Aorta (tissue), 5 donors: ENCODE results near the gene AMZ1. TPM values are rescaled to one million over a fixed set of nuclear protein-coding genes. Genes with fewer than 3 reads are reported as not detected.

ENCODE experiments used
- ATAC-seq: fragments of 200-7000 bp; cut with Tn5 transposase; one replicate; pipeline ENCODE4 v1.9.1; 2022; ENCODE audit warnings: moderate library complexity; ENCODE audit not compliant: low FRiP score
- DNase-seq, 2 donors: peaks; one replicate each; pipeline ENCODE4 v3.0.0-alpha.2; 2020
- H3K27ac ChIP-seq, 2 donors: one replicate each; pipeline ENCODE4 v1.5.1; 2013; ENCODE audit warnings: low read length in 2 of 2, mild to moderate bottlenecking in 2 of 2, moderate library complexity in 2 of 2, control low read depth in 1 of 2, inconsistent platforms in 1 of 2, low read depth in 1 of 2
- H3K27me3 ChIP-seq, 2 donors: one replicate each; pipeline ENCODE4 v1.6.1; 2013; ENCODE audit warnings: control low read depth in 1 of 2, low read length in 1 of 2, mild to moderate bottlenecking in 1 of 2, moderate library complexity in 1 of 2; ENCODE audit not compliant: insufficient read depth in 2 of 2, control insufficient read depth in 1 of 2
- H3K36me3 ChIP-seq, 2 donors: one replicate each; pipeline ENCODE4 v1.6.1; 2013; ENCODE audit warnings: control low read depth in 1 of 2, low read length in 1 of 2, mild to moderate bottlenecking in 1 of 2; ENCODE audit not compliant: insufficient read depth in 2 of 2, control insufficient read depth in 1 of 2
- H3K4me1 ChIP-seq, 2 donors: one replicate each; pipeline ENCODE4 v1.6.1; 2013; ENCODE audit warnings: low read length in 2 of 2, control low read depth in 1 of 2, mild to moderate bottlenecking in 1 of 2, moderate library complexity in 1 of 2; ENCODE audit not compliant: insufficient read depth in 2 of 2, control insufficient read depth in 1 of 2
- H3K4me3 ChIP-seq, 2 donors: one replicate each; pipeline ENCODE4 v1.5.1; 2013; ENCODE audit warnings: low read length in 2 of 2, control low read depth in 1 of 2, mild to moderate bottlenecking in 1 of 2
- H3K9me3 ChIP-seq: one replicate; pipeline ENCODE4 v1.6.1; 2013; ENCODE audit warnings: mild to moderate bottlenecking, low read length; ENCODE audit not compliant: control insufficient read depth
- WGBS, 2 donors: extraction: QIAGEN DNeasy Blood & Tissue Kit; methylation state at CpG; one replicate each; pipeline ENCODE4 v1.1.7; 2013; 5-methylcytosine and 5-hydroxymethylcytosine counted together
- intact Hi-C, 2 donors: fragments of 100-400 bp; cut with DNase I; formaldehyde crosslinking; loops; one replicate each; pipeline versions ENCODE4 v1.14.2 to v1.15.0; 2022
- polyA plus RNA-seq, 2 donors: library from polyadenylated mRNA; stranded (reverse); fragments of 200-250 nt; gene quantifications; one replicate each; pipeline ENCODE4 v1.2.3, GENCODE V29; 2013
- total RNA-seq, 2 donors: library from RNA; stranded (reverse); fragmentation: NEBNext Ultra II Directional; extraction: Animal tissue kit (Norgen Biotek cat#: 25700); gene quantifications; one replicate each; pipeline ENCODE4 v1.2.1, GENCODE V29; 2021
- donor health status: healthy with polysubstance abuse.
- donor health status: Bipolar disorder and iron deficiency.
- donor health status: DM: no; HTN: no; CAD: no.
- donor health status: DM: no; HTN: no; CAD: no.
- donor health status: DM: yes; HTN: yes; CAD: no.

Gene AMZ1
- total and polyA plus RNA-seq, 4 donors, result 0.13 to 2.0 (median 1.1) TPM; not detected in 1

DNA sequence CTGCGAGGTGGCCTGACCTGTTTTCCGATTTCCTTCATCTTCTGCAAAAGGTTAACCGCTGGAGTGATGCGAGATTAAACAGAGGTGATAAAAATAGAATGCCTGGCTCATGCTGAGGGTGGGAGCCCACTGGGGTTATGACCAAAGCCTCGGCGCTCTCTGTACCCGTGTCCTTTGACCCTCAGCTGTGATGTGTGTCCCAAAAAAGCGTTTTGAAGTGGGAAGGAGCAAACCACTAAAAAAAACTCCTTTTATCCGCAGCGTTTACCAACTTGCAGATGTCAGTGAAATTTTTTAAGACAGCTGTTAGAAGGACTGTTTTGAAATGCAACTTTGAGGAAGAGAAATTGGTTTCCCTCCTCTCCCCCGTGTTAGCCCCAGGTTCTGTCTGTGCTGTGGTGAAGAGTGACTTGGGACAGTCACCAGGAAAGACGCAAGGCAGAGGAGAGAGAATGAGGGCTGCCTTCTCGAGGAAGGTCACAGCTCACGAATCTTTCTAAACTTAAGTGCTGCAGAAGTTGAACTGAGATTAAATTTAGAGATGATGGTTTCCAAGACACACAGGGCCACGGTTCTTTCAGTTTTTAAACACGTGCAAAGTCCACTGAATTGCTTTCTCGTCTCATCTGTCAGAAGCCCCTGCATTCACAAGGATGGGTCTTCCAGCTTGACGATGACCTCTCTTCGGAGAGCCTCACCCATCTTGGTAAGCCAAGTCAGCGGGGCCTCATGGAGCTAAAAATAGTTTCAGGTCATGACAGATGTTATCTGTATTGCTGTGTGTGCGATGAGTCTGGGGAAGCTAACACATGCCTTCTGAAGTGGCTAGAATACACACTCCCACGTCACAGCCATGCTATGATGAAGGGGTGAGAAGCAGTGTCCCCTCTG is 27.6 kb downstream of the AMZ1 start:
- H3K9me3 ChIP-seq, result no peaks in the 10 kb centered on the region
- DNase-seq, result no peak
- no peak overlapping the region for H3K27ac ChIP-seq
- H3K36me3 ChIP-seq, result no peaks in the 10 kb centered on the region
- WGBS, 2 donors, result 88 to 91% methylated on average over 22 of the region's 22 CpGs
- no peak overlapping the region for H3K4me3 ChIP-seq
- no peaks in the 10 kb centered on the region for H3K4me1 ChIP-seq
- H3K27me3 ChIP-seq, result no peaks in the 10 kb centered on the region
- no peak for ATAC-seq
- intact Hi-C loops, result no loop called here

- no peaks in the 10 kb centered on the region for H3K27me3 ChIP-seq
- ATAC-seq (no peak), DNase-seq (no peak)
- peaks cover 0 to 2% of the 10 kb centered on the region in 2 donors for H3K36me3 ChIP-seq
- intact Hi-C loops, result no loop called here
- no peaks in the 10 kb centered on the region for H3K9me3 ChIP-seq
- H3K27ac ChIP-seq, result no peak overlapping the region
- H3K4me3 ChIP-seq, result no peak overlapping the region
- WGBS, 2 donors, result 88 to 95% methylated on average over 11 of the region's 11 CpGs
- no peaks in the 10 kb centered on the region for H3K4me1 ChIP-seq
Observed at GRCh38 chr7:2716488-2716887, 28.5 kb downstream of the AMZ1 start.

- Histone ChIP-seq H3K27me3 (no peaks in the 10 kb centered on the region), H3K36me3 (peaks cover 0 to 2% of the 10 kb centered on the region in 2 donors), H3K9me3 (no peaks in the 10 kb centered on the region), H3K4me3 (no peak overlapping the region), H3K4me1 (no peaks in the 10 kb centered on the region), H3K27ac (no peak overlapping the region)
- intact Hi-C loops, result no loop called here
- 49 to 52% methylated on average over 20 of the region's 20 CpGs for WGBS, 2 donors
- DNase-seq, result no peak
- ATAC-seq, result no peak
Observed at GRCh38 chr7:2716906-2717292, 28.9 kb downstream of the AMZ1 start.

DNA sequence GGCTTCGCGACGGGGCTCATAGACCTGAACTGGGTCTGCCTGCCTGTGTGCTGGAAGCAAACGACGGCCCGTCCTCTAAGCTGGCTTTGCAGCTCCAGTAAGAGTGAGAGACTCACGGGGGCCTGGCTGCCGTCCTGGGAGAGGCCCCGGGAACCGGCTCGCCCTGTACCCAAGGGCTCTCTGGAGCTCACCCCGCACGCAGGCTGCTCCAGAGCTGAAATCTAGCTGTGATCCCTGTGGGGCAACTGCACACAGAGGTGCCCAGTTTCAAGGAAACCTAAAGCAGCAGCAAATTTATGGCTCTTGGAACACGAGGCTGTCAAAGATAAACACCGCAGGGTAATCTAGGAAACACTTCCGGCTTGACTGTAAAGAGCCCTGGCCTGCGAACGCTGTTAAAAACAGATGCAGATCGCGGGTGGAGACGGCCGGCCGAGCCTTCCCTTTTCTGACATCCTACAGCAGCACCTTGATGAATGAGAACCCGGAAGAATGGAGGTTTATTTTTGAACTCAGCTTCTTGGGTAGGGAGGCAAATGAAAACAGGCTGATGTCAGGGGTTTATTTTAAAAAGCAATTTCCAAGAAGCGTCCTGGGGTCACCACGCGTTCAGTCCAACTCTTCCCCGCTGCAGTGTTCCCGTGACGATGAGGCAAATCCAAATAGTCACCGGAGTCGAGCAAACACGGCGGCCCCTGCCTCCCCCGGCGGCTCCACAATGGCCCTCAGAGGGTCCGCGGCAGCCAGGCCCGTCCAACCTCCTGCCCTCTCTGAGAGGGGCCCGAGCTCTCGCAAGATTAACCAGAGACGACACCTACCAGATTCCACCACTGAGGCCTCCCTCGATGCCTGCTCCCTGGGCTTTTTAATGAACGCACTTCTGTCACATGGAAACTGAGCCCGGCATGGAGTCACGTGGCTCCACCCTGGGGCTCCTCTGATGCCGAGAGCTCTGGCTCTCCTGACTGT is 29.6 kb downstream of the AMZ1 start:
- peaks cover 0 to 2% of the 10 kb centered on the region in 2 donors for H3K36me3 ChIP-seq
- 35% methylated on average over 47 of the region's 47 CpGs for WGBS, 2 donors
- no peaks in the 10 kb centered on the region for H3K27me3 ChIP-seq
- H3K4me1 ChIP-seq, result no peaks in the 10 kb centered on the region
- ATAC-seq, result peak; percentile 49
- no peak overlapping the region for H3K27ac ChIP-seq
- no peaks in the 10 kb centered on the region for H3K9me3 ChIP-seq
- no peak for DNase-seq
- intact Hi-C loops, result no loop called here
- H3K4me3 ChIP-seq, result no peak overlapping the region

GRCh38 chr7:2718296-2718965 is 30.4 kb downstream of the AMZ1 start:
- 94 to 95% methylated on average over 34 of the region's 34 CpGs for WGBS, 2 donors
- ATAC-seq, result no peak

GRCh38 chr7:2719007-2719406 is 31.0 kb downstream of the AMZ1 start:
- Histone ChIP-seq H3K36me3 (peaks cover 0 to 2% of the 10 kb centered on the region in 2 donors), H3K9me3 (no peaks in the 10 kb centered on the region), H3K27ac (no peak overlapping the region), H3K4me1 (no peaks in the 10 kb centered on the region), H3K27me3 (no peaks in the 10 kb centered on the region), H3K4me3 (no peak overlapping the region)
- intact Hi-C loops, result no loop called here
- WGBS, 2 donors, result 91 to 93% methylated on average over 16 of the region's 16 CpGs
- DNase-seq (no peak), ATAC-seq (no peak)

More at GRCh38 chr7:2718296-2718965, 30.4 kb downstream of the AMZ1 start:
- Histone ChIP-seq H3K4me3 (no peak overlapping the region), H3K4me1 (no peaks in the 10 kb centered on the region), H3K36me3 (peaks cover 0 to 2% of the 10 kb centered on the region in 2 donors), H3K9me3 (no peaks in the 10 kb centered on the region), H3K27ac (no peak overlapping the region), H3K27me3 (no peaks in the 10 kb centered on the region)
- DNase-seq, result no peak
- intact Hi-C loops, result no loop called here

GRCh38 chr7:2720024-2720423 is 32.0 kb downstream of the AMZ1 start:
- no peaks in the 10 kb centered on the region for H3K9me3 ChIP-seq
- H3K36me3 ChIP-seq, result peaks cover 0 to 2% of the 10 kb centered on the region in 2 donors
- no peak for ATAC-seq
- no peaks in the 10 kb centered on the region for H3K4me1 ChIP-seq
- H3K27me3 ChIP-seq, result no peaks in the 10 kb centered on the region
- intact Hi-C loops, result no loop called here
- no peak overlapping the region for H3K27ac ChIP-seq
- no peak for DNase-seq
- WGBS, 2 donors, result 92 to 95% methylated on average over 16 of the region's 16 CpGs
- H3K4me3 ChIP-seq, result no peak overlapping the region

DNA sequence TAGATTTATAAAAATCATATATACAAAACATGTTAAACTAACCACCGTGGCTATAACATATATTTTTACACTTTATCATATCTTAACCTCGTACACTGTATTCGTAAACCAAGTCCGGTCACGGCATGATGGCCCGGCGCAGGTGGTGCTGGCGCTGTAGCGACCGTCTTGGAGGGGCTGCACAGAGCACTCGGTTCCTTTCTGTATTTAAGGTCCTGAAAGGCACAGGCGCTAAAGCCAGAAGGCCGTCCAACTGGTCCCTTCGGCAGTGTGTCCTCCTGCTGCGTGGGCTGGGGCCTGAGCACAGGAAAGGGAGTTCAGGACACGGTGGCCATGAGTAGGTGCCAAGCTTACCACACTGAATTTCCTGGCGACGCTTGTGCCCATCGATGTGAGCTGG is 33.8 kb downstream of the AMZ1 start:
- H3K36me3 ChIP-seq, result peaks cover 0 to 2% of the 10 kb centered on the region in 2 donors
- no peak for ATAC-seq
- DNase-seq, result peak; percentile 44 to 66

More for the DNA sequence above, 33.8 kb downstream of the AMZ1 start:
- Histone ChIP-seq H3K4me1 (no peaks in the 10 kb centered on the region), H3K27ac (no peak overlapping the region), H3K27me3 (no peaks in the 10 kb centered on the region), H3K9me3 (no peaks in the 10 kb centered on the region), H3K4me3 (no peak overlapping the region)
- intact Hi-C loops, result no loop called here
- WGBS, 2 donors, result 96 to 97% methylated on average over 19 of the region's 19 CpGs
